Type B pancreatic cell (in vitro differentiated cells): ENCODE results near the gene ADAMTS4. TPM values are rescaled to one million over a fixed set of nuclear protein-coding genes. Genes with fewer than 3 reads are reported as not detected.

Experiments
- DNase-seq: peaks from one replicate; pipeline ENCODE4 v3.0.0; 2021; ENCODE audit warnings: mixed read lengths; ENCODE audit not compliant: unreplicated experiment; ENCODE audit errors: extremely low spot score
- H3K27ac Mint-ChIP-seq: 2 replicates; pipeline ENCODE4 v1.8.0; 2021; ENCODE audit warnings: mild to moderate bottlenecking, mixed read lengths
- H3K27me3 Mint-ChIP-seq: 2 replicates; pipeline ENCODE4 v1.8.0; 2021; ENCODE audit warnings: mixed read lengths
- H3K36me3 Mint-ChIP-seq: 2 replicates; pipeline ENCODE4 v1.8.0; 2021; ENCODE audit warnings: mixed read lengths
- H3K4me1 Mint-ChIP-seq: one replicate; pipeline ENCODE4 v1.8.0; 2021; ENCODE audit warnings: mixed read lengths; ENCODE audit not compliant: unreplicated experiment
- H3K4me3 Mint-ChIP-seq: 2 replicates; pipeline ENCODE4 v1.8.0; 2021; ENCODE audit warnings: mild to moderate bottlenecking, mixed read lengths
- H3K9me3 Mint-ChIP-seq: 2 replicates; pipeline ENCODE4 v1.8.0; 2021; ENCODE audit warnings: mixed read lengths
- CTCF ChIP-seq: fragments of 200-600 bp; sonication (generic); conservative IDR thresholded peaks from 2 replicates; pipeline ENCODE4 v1.5.0; 2021; ENCODE audit warnings: antibody characterized with exemption, mild to moderate bottlenecking
- total RNA-seq: library from RNA; stranded (reverse); gene quantifications from 2 replicates; pipeline ENCODE4 v1.2.1, GENCODE V29; 2021; ENCODE audit warnings: low replicate concordance

Gene ADAMTS4
- total RNA-seq, 1 donor from 2014 or later: 2.5 TPM

GRCh38 chr1:161190962-161191521 lies 7.8 kb downstream of the ADAMTS4 start:
- Mint-ChIP-seq H3K36me3 (no peaks in the 10 kb centered on the region), H3K27ac (no peak overlapping the region), H3K9me3 (no peaks in the 10 kb centered on the region), H3K27me3 (no peaks in the 10 kb centered on the region), H3K4me3 (no peak overlapping the region), H3K4me1 (peaks cover 5% of the 10 kb centered on the region)
- no peak for TF ChIP-seq CTCF
- no peak for DNase-seq

GRCh38 chr1:161189036-161189435 lies 9.8 kb downstream of the ADAMTS4 start:
- Mint-ChIP-seq H3K9me3 (no peaks in the 10 kb centered on the region), H3K27me3 (no peaks in the 10 kb centered on the region), H3K27ac (no peak overlapping the region), H3K4me3 (no peak overlapping the region), H3K4me1 (peaks cover 5% of the 10 kb centered on the region), H3K36me3 (no peaks in the 10 kb centered on the region)
- DNase-seq: no peak
- no peak for TF ChIP-seq CTCF

GRCh38 chr1:161188381-161188780 lies 10.5 kb downstream of the ADAMTS4 start:
- H3K27ac Mint-ChIP-seq: no peak overlapping the region
- H3K4me1 Mint-ChIP-seq: peaks cover 5% of the 10 kb centered on the region
- no peaks in the 10 kb centered on the region for H3K27me3 Mint-ChIP-seq
- no peak overlapping the region for H3K4me3 Mint-ChIP-seq
- no peaks in the 10 kb centered on the region for H3K36me3 Mint-ChIP-seq
- H3K9me3 Mint-ChIP-seq: no peaks in the 10 kb centered on the region
- DNase-seq: no peak
- no peak for TF ChIP-seq CTCF

GRCh38 chr1:161187311-161187710 lies 11.5 kb downstream of the ADAMTS4 start:
- H3K36me3 Mint-ChIP-seq: no peaks in the 10 kb centered on the region
- H3K27me3 Mint-ChIP-seq: no peaks in the 10 kb centered on the region
- DNase-seq: no peak
- no peaks in the 10 kb centered on the region for H3K4me1 Mint-ChIP-seq
- no peaks in the 10 kb centered on the region for H3K9me3 Mint-ChIP-seq
- TF ChIP-seq CTCF: no peak
- no peak overlapping the region for H3K27ac Mint-ChIP-seq
- H3K4me3 Mint-ChIP-seq: no peak overlapping the region

GRCh38 chr1:161185732-161186311 lies 13.0 kb downstream of the ADAMTS4 start:
- no peak overlapping the region for H3K4me3 Mint-ChIP-seq
- no peak for TF ChIP-seq CTCF
- no peak overlapping the region for H3K27ac Mint-ChIP-seq

More at GRCh38 chr1:161185732-161186311, 13.0 kb downstream of the ADAMTS4 start:
- H3K36me3 Mint-ChIP-seq: no peaks in the 10 kb centered on the region
- no peaks in the 10 kb centered on the region for H3K4me1 Mint-ChIP-seq
- DNase-seq: no peak
- no peaks in the 10 kb centered on the region for H3K27me3 Mint-ChIP-seq
- H3K9me3 Mint-ChIP-seq: no peaks in the 10 kb centered on the region
